Heart left ventricle (tissue), 13 donors: Measurements from ENCODE around the gene SMOC1.

Source experiments
- CTCF ChIP-seq, 12 donors: fragments of 200-600 bp; sonication (generic) in 4 of 12; IDR thresholded peaks; one replicate each; pipeline versions ENCODE4 v1.5.0 to v1.8.0; 2018 to 2022; ENCODE audit warnings: antibody characterized with exemption in 12 of 12, mild to moderate bottlenecking in 5 of 12
- POLR2A ChIP-seq, 2 donors: fragments of 450-650 bp; IDR thresholded peaks; one replicate each; pipeline ENCODE4 v1.6.1; 2017; ENCODE audit warnings: antibody characterized with exemption in 2 of 2, mild to moderate bottlenecking in 2 of 2, moderate library complexity in 2 of 2
- donor health status: ischemic (EF 13 %, LVEDD 7.1; RV severe dilation, severe dysfunction).
- donor health status: DM: no; HTN: yes; CAD: no.
- donor health status: DM: no; HTN: no; CAD: no.
- donor health status: ischemic (EF 25% LVEDD 6.9; RV normal size, moderate dysfunction).
- donor health status: ischemic (EF 25% LVEDD 5.7; RV mildly dilated, moderate dysfunction).
- donor health status: ischemic (EF 35%, LVEDD 5.7; RV mildly dilated, moderate dysfunction).
- donor health status: nonischemic (EF 11% LVEDD 7.7; RV severe dilation, severe dysfunction).
- donor health status: DM: yes; HTN: yes; CAD: no.
- donor health status: PGD.
- donor health status: ischemic (EF 29% LVEDD 5.4; RV normal size, mild dysfunction).
- donor health status: nonischemic (EF 23%, LVEDD 6.1; RV moderate dilation, normal function).

- TF ChIP-seq CTCF (IDR thresholded peaks at IDR 0.05) (no peak), POLR2A (IDR thresholded peaks at IDR 0.05) (no peak)
Measured at GRCh38 chr14:69878251-69878650, 965 bp upstream of the SMOC1 start.
